GM18868 (cell line): Measurements from ENCODE around the gene HAUS3.

Source experiments
- ATAC-seq: cut with Tn5 transposase; IDR thresholded peaks from one replicate; pipeline ENCODE4 v1.9.1; 2021; ENCODE audit warnings: mild to moderate bottlenecking, moderate library complexity; ENCODE audit not compliant: unreplicated experiment

HAUS3 gene

GRCh38 chr4:2241410-2242353, at the start of gene HAUS3, which contains the start of gene POLN:
Gene HAUS3 (minus strand): TSS chr4:2242121. CDS start chr4:2240946, 1,175 bp downstream.
Gene POLN (minus strand): TSS chr4:2242121. CDS start chr4:2229231, 12,890 bp downstream.
- peak; percentile 86 for ATAC-seq

- ATAC-seq = no peak
Measured at GRCh38 chr4:2290974-2291704, 49.2 kb upstream of the HAUS3 start.

GRCh38 chr4:2290488-2290887, 48.6 kb upstream of the HAUS3 start:
- ATAC-seq = no peak

GRCh38 chr4:2289955-2290333, 48.0 kb upstream of the HAUS3 start:
- no peak for ATAC-seq

- no peak for ATAC-seq
Measured at GRCh38 chr4:2289311-2289954, 47.5 kb upstream of the HAUS3 start.

GRCh38 chr4:2288051-2288541, 46.2 kb upstream of the HAUS3 start:
- no peak for ATAC-seq

- ATAC-seq = no peak
Measured at GRCh38 chr4:2287594-2287915, 45.6 kb upstream of the HAUS3 start.

GRCh38 chr4:2286904-2287593, 45.1 kb upstream of the HAUS3 start:
- no peak for ATAC-seq

GRCh38 chr4:2285613-2286381, 43.9 kb upstream of the HAUS3 start:
- no peak for ATAC-seq

GRCh38 chr4:2284934-2285612, 43.2 kb upstream of the HAUS3 start:
- ATAC-seq = no peak

GRCh38 chr4:2284161-2284933, 42.4 kb upstream of the HAUS3 start:
- ATAC-seq = no peak

- ATAC-seq = no peak
Measured at GRCh38 chr4:2283199-2283711, 41.3 kb upstream of the HAUS3 start.

GRCh38 chr4:2281575-2282343, 39.8 kb upstream of the HAUS3 start:
- peak; percentile 78 for ATAC-seq

- ATAC-seq = no peak
Measured at GRCh38 chr4:2280531-2281300, 38.8 kb upstream of the HAUS3 start.

- ATAC-seq = no peak
Measured at GRCh38 chr4:2277956-2278355, 36.0 kb upstream of the HAUS3 start.

- no peak for ATAC-seq
Measured at GRCh38 chr4:2276581-2277325, 34.8 kb upstream of the HAUS3 start.
